Endodermal cell (in vitro differentiated cells): ENCODE data around the gene KRT33A. TPM values are rescaled to one million over a fixed set of nuclear protein-coding genes. Genes with fewer than 3 reads are reported as not detected.
A peak's percentile ranks its signal among the peaks of the same experiment; 100 is the strongest.

ENCODE experiments used
- DNase-seq: peaks from one replicate; pipeline ENCODE4 v3.0.0-alpha.2; 2017
- H3K27ac ChIP-seq: 2 replicates; pipeline ENCODE4 v1.5.1; 2013; ENCODE audit warnings: mild to moderate bottlenecking, low read depth, low read length, moderate library complexity
- H3K27me3 ChIP-seq: 2 replicates; pipeline ENCODE4 v1.6.1; 2013; ENCODE audit warnings: mild to moderate bottlenecking, low read length, moderate library complexity; ENCODE audit not compliant: insufficient read depth, control insufficient read depth, poor library complexity, severe bottlenecking
- H3K36me3 ChIP-seq: 2 replicates; pipeline ENCODE4 v1.7.0; 2013; ENCODE audit warnings: mild to moderate bottlenecking, low read length, moderate library complexity; ENCODE audit not compliant: control insufficient read depth, insufficient read depth
- H3K4me1 ChIP-seq: one replicate; pipeline ENCODE4 v1.7.0; 2013; ENCODE audit warnings: low read length; ENCODE audit not compliant: control insufficient read depth, insufficient read depth
- H3K4me3 ChIP-seq: 2 replicates; pipeline ENCODE4 v1.5.1; 2013; ENCODE audit warnings: mild to moderate bottlenecking, low read length, moderate library complexity
- H3K9ac ChIP-seq: 2 replicates; pipeline ENCODE4 v1.6.1; 2013; ENCODE audit warnings: mild to moderate bottlenecking, low read length, moderate library complexity; ENCODE audit not compliant: poor library complexity, severe bottlenecking; ENCODE audit errors: extremely low read depth
- H3K9me3 ChIP-seq: 2 replicates; pipeline ENCODE4 v1.6.1; 2013; ENCODE audit warnings: mild to moderate bottlenecking, low read length, moderate library complexity; ENCODE audit not compliant: control insufficient read depth
- H3K27ac Mint-ChIP-seq: 2 replicates; pipeline ENCODE4 v1.8.0; 2020; ENCODE audit warnings: mixed read lengths
- H3K27me3 Mint-ChIP-seq: 2 replicates; pipeline ENCODE4 v1.8.0; 2021; ENCODE audit warnings: mild to moderate bottlenecking, mixed read lengths; ENCODE audit not compliant: insufficient read depth
- H3K36me3 Mint-ChIP-seq: 2 replicates; pipeline ENCODE4 v1.8.0; 2020; ENCODE audit warnings: low read depth, mixed read lengths
- H3K4me1 Mint-ChIP-seq: 2 replicates; pipeline ENCODE4 v1.8.0; 2020; ENCODE audit warnings: mixed read lengths
- H3K4me3 Mint-ChIP-seq: 2 replicates; pipeline ENCODE4 v1.8.0; 2020; ENCODE audit warnings: mild to moderate bottlenecking, moderate library complexity, mixed read lengths
- H3K9me3 Mint-ChIP-seq: 2 replicates; pipeline ENCODE4 v1.8.0; 2020; ENCODE audit warnings: mild to moderate bottlenecking, mixed read lengths
- WGBS, 2 experiments: methylation state at CpG; one replicate each; pipeline versions ENCODE4 v1.1.5 to v1.1.7; 2013; ENCODE audit warnings: missing lambda C conversion rate in 2 of 2, mixed read lengths in 1 of 2; ENCODE audit not compliant: insufficient coverage in 1 of 2, insufficient read length in 1 of 2; 5-methylcytosine and 5-hydroxymethylcytosine counted together
- total RNA-seq, 2 donors: library from RNA; stranded (reverse); fragmentation: NEBNext Ultra II Directional in 1 of 2; extraction: Animal tissue kit (Norgen Biotek cat#: 25700) in 1 of 2; gene quantifications; 2 replicates in 1 of 2; 3 replicates in 1 of 2; pipeline ENCODE4 v1.2.1, GENCODE V29; 2021
- TF ChIP-seq, protein P1 (sequence below): fragments of 200-600 bp; sonication (generic); conservative IDR thresholded peaks from 2 replicates; pipeline ENCODE4 v1.5.0; 2021; ENCODE audit warnings: antibody characterized with exemption, mild to moderate bottlenecking

The KRT33A gene
- total RNA-seq, 2 donors from 2014 or later, result not detected

DNA sequence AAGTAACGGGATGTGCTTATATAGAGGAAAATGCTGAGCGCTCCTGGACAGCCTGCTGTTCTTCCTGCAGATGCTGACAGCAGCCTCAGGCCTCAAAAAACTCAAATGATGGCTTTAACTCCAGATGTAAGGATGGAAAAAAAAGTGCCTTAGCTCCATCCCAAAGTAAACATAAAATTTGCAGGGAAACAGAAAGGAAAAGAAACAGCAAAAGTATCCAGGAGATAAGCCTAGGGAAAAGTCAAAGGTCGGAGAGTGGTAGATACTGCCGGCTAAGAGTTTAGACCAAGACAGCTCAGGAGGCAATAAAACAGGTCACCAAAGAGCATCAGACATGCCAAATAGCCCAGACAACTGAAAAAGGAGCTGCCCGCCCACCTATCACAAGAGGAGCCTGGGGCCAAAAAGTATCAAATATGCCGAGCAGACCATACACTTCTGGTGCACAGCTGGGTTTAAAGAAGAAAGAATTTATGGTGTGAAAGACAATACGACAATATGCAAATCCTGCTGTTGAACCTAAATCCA is 39.8 kb upstream of the KRT33A start:
- peak; percentile 5 for DNase-seq
- Histone ChIP-seq H3K27ac (no peak overlapping the region), H3K4me1 (no peaks in the 10 kb centered on the region), H3K27me3 (no peaks in the 10 kb centered on the region), H3K9me3 (no peaks in the 10 kb centered on the region), H3K9ac (no peak overlapping the region), H3K36me3 (no peaks in the 10 kb centered on the region), H3K4me3 (no peak overlapping the region)
- peaks cover 6% of the 10 kb centered on the region for H3K9me3 Mint-ChIP-seq
- H3K27ac Mint-ChIP-seq, result no peak overlapping the region
- TF ChIP-seq, protein P1, sequence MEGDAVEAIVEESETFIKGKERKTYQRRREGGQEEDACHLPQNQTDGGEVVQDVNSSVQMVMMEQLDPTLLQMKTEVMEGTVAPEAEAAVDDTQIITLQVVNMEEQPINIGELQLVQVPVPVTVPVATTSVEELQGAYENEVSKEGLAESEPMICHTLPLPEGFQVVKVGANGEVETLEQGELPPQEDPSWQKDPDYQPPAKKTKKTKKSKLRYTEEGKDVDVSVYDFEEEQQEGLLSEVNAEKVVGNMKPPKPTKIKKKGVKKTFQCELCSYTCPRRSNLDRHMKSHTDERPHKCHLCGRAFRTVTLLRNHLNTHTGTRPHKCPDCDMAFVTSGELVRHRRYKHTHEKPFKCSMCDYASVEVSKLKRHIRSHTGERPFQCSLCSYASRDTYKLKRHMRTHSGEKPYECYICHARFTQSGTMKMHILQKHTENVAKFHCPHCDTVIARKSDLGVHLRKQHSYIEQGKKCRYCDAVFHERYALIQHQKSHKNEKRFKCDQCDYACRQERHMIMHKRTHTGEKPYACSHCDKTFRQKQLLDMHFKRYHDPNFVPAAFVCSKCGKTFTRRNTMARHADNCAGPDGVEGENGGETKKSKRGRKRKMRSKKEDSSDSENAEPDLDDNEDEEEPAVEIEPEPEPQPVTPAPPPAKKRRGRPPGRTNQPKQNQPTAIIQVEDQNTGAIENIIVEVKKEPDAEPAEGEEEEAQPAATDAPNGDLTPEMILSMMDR, result no peak
- 73 to 95% methylated on average over 3 to 7 of the region's 7 CpGs for WGBS, 2 experiments
- H3K36me3 Mint-ChIP-seq, result no peaks in the 10 kb centered on the region
- no peak overlapping the region for H3K4me3 Mint-ChIP-seq
- H3K4me1 Mint-ChIP-seq, result no peaks in the 10 kb centered on the region
- H3K27me3 Mint-ChIP-seq, result no peaks in the 10 kb centered on the region

DNA sequence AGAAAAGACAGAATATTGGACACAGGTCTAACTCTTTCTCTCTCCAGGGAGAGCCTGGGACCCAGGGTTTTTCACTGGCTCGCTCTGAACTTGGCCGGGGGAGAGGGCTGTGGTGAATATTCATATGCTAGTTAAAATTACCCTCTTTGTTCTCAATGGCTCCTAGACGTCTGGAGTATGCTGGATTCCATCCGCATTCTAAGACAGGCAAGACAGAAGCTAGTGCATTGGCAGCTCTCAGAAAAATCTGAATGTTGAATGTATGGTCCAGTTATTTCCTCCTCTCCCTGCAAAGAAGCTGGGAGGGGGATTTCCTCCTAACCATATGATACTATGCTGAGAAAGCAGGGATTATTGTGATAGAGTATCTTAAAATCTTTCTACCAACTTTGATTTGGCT is 37.0 kb upstream of the KRT33A start:
- 82 to 100% methylated on average over 2 to 4 of the region's 4 CpGs for WGBS, 2 experiments
- H3K9me3 ChIP-seq, result no peaks in the 10 kb centered on the region

DNA sequence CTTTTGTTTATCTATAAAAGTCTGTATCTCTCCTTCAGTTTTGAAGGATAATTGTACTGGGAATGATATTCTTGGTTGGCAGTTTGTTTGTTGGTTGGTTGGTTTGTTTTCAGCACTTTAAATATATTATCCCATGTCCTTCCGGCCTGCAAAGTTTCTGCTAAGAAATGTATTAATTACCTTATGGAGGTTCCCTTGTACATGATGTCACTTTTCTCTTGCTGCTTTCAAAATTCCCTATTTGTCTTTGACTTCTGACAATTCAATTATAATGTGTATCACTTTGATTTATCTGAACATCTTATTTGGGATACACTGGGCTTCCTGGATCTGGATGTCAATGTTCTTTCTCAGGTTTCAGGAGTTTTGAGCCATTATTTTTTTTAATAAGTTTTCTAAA is 35.6 kb upstream of the KRT33A start:
- Mint-ChIP-seq H3K27me3 (no peaks in the 10 kb centered on the region), H3K4me3 (no peak overlapping the region), H3K9me3 (peaks cover 6% of the 10 kb centered on the region), H3K36me3 (no peaks in the 10 kb centered on the region), H3K4me1 (no peaks in the 10 kb centered on the region), H3K27ac (no peak overlapping the region)
- no peaks in the 10 kb centered on the region for H3K36me3 ChIP-seq
- H3K27me3 ChIP-seq, result no peaks in the 10 kb centered on the region
- TF ChIP-seq, protein P1, result no peak
- DNase-seq, result no peak
- no peak overlapping the region for H3K4me3 ChIP-seq
- WGBS, 2 experiments, result 100% methylated on average over 1 of the region's 1 CpG
- no peak overlapping the region for H3K9ac ChIP-seq
- no peak overlapping the region for H3K27ac ChIP-seq
- H3K9me3 ChIP-seq, result no peaks in the 10 kb centered on the region
- H3K4me1 ChIP-seq, result no peaks in the 10 kb centered on the region

More for the DNA sequence above, 37.0 kb upstream of the KRT33A start:
- no peaks in the 10 kb centered on the region for H3K36me3 ChIP-seq
- peak; percentile 20 for DNase-seq
- no peaks in the 10 kb centered on the region for H3K27me3 Mint-ChIP-seq
- H3K36me3 Mint-ChIP-seq, result no peaks in the 10 kb centered on the region
- H3K27ac Mint-ChIP-seq, result no peak overlapping the region
- H3K4me1 ChIP-seq, result no peaks in the 10 kb centered on the region
- H3K9me3 Mint-ChIP-seq, result peaks cover 6% of the 10 kb centered on the region
- H3K4me1 Mint-ChIP-seq, result no peaks in the 10 kb centered on the region
- H3K4me3 ChIP-seq, result no peak overlapping the region
- no peak overlapping the region for H3K4me3 Mint-ChIP-seq
- H3K9ac ChIP-seq, result no peak overlapping the region
- TF ChIP-seq, protein P1, result no peak
- H3K27me3 ChIP-seq, result no peaks in the 10 kb centered on the region
- no peak overlapping the region for H3K27ac ChIP-seq
